Stimulated activated CD4-positive, alpha-beta T cell treated with anti-CD3 and anti-CD28 coated beads, TNF-alpha, amount 100 ng/mL, for 4 hours (primary cell): ENCODE measurements around the gene PDGFD.

ENCODE experiments used
- DNase-seq, 3 experiments: peaks; one replicate each; pipeline ENCODE4 v3.0.0-alpha.2; 2020; ENCODE audit warnings: low read depth in 3 of 3

The PDGFD gene

DNA sequence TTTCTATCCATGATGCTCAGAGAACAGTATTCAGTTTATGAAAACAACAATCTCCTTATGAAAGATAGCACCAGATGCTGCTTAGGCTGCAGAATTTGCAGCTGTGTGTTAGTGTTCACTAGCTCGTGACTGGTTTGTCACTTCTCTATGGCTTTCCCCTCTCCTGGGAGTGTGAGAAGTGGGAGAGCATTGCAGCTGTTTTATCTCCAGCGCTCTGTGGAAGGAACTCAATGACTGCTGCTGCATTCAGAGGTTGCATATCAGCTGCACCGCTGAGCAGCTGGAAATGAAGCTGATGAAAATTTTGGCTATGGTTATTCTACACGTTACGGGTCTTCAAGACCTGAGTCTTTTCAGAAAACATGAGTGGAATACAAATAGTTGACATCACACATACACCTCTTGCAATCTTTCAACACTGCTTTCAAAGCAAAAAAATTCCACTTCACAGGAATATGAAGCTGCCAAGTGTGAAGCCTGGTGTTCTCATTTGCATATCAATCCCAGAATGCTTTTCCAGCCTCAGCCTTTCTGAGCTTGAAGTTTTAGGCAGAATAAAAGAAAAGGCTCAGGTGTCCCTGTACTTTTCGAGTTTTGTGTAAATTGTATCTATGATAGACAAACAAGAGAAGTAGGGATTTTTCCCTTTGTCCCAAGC is 276.8 kb downstream of the PDGFD start:
- no peak for DNase-seq

GRCh38 chr11:103883856-103884255 is 280.1 kb downstream of the PDGFD start:
- DNase-seq, result no peak

- no peak for DNase-seq
These were observed 280.7 kb downstream of the PDGFD start for GRCh38 chr11:103883291-103883690.

- DNase-seq, result no peak
These were observed 282.4 kb downstream of the PDGFD start for GRCh38 chr11:103881584-103881983.

DNA sequence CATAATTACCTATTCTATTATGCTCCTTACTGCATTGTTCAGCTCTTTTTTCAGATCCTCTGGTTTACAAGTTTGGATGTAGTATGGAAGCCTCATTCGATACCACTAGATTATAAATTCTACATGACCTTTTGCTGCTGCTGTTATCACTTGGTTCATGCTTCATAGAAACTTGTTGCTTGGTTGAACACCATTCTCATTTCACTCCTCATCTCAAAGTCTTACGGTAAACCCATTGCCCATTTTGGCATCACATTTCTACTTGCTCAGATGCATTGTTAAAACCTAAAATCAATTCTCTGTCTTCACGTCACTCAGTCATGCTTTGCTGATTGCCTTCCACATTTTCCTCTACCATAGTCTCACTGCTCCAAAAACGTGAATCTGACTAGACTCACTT is 283.0 kb downstream of the PDGFD start:
- no peak for DNase-seq

DNA sequence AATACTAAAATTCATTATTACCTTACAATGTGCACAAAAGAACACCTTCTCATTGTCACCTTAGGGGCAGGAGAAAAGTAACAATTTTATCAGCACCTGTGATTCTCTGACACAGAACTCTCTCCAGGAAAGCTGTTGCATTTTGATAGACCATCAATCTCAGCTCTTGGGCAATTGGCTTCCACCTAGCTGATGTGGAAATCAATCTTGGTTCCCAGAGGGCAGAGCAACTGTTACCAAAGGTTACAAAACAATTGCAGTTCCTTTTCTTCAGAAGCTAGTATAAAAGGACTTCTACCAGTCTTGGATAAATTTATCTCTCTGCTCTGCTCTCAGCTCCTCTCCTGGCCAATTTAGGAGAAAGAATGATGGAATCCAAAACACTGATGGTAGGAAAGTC is 285.3 kb downstream of the PDGFD start:
- no peak for DNase-seq

DNA sequence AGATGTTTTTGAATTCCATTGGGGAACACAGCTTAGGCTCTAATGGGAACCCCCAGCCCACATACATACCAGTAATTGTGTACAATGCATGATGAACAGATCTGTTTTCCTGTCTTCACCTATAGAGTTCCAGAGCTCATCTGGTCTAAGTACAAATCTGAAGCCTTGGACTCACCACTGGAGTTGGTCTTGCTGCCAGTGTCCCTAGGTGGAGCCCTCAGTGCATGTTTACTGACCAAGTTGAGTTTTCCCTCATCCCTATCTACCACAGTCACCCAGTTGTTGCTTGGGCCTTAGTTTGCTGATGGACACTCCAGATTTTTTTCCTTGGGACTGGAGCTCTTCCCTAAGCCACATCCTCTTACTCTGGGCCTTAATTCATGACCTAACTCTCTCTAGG is 286.7 kb downstream of the PDGFD start:
- no peak for DNase-seq

GRCh38 chr11:103875855-103876510 is 288.0 kb downstream of the PDGFD start:
- DNase-seq, result no peak

DNA sequence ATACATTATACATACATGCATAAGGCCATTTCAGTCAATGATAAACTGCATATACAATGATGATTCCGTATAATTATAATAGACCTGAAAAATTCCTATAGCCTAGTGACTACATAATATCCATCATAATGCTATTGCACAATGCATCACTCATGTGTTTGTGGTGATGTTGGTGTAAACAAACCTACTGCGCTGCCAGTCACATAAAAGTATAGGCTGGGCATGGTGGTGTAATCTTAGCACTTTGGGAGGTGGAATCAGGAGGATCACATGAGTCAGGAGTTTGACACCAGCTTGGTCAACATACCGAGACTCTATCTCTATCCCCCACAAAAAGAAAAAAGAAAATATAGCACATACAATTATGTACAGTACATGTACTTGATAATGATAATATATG is 291.2 kb downstream of the PDGFD start:
- DNase-seq, result no peak

DNA sequence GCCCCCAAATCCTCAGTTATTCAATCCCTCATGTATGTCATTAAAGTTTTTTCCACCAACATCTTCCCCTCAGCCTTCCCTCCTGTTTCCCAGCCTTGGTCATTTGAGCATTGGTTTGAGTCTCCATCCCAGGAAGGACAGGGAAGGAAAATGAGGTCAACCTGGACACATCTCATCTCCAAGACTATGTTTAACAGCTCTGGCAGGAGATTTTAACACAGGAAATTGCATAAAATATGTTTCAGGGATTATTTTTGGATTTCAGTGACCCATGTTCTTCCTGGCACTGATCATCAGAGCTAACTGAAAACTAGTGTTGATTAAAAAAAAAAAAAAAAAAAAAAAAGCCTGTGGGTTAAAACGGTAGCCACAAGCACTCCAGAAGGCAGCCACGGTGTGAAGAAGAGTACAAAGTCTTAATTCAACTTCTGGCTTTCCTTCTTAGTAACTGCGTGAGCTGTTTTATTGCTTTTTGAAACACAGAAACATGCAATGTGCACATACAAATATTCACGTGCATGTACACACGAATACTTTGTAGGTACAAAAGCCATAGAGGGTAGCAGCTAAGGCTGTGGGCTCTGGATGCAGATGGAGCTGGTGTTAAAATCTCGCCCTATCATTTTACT is 291.9 kb downstream of the PDGFD start:
- DNase-seq, result no peak

DNA sequence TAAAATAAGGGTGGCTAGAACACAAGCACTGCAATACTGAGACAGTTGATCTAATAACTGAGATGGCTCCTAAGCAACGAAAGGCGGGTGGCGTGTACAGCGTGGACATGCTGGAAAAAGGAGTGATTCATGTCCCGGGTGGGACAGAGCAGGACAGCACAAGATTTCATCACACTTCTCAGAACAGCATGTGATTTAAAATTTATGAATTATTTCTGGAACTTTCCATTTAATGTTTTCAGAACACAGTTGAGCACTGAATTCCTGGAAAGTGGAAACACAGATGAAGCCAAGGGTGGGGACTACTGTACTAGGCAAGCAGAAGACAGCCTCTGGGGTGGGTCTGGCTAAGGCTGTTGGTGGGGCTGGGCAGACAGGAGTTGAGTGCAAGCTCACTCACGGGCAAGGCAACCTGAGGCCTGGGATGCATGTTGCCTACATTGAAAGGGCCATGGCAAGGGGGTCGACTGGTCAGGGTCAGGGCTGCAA is 293.1 kb downstream of the PDGFD start:
- no peak for DNase-seq

- DNase-seq, result no peak
These were observed 296.5 kb downstream of the PDGFD start for GRCh38 chr11:103867481-103867880.

DNA sequence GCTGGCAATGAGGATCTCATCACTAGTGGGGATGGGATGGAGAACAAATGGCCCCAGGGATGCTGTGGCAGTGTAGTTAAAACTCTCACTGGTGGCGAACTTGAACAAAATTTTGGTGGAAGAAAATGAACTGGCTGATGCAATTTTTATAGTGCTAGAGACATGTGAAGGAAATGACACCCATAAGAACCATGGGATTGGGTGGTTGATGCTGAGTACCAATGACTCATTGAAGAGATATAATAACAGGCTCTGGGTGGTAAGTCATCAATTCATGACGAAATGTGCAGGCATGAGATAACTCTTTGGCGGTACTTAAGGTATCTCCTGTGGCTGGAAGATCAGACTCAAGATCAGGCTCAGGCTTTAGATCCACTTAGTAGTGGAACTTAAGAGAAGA is 300.4 kb downstream of the PDGFD start:
- DNase-seq, result no peak

DNA sequence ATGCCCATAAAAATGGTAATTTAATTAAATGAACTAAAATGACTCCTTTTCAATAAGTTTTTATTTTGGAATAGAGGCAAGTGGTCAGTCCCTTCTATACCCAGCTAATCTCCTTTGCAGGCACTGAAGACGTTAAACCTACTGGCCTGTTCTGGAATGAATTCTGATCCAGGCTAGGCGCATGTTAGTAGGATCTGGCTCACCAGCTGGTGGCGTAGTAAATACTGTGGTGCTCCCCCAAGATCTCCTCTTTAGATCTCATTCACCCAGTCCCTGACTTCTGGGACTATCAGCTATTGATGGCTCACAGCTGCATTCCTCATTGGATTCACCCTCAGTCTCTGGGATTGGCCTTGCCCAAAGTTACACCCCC is 301.2 kb downstream of the PDGFD start:
- no peak for DNase-seq

- DNase-seq, result no peak
These were observed 301.7 kb downstream of the PDGFD start for GRCh38 chr11:103862094-103862801.
